Fibroblast of villous mesenchyme (primary cell): ENCODE results near the gene DYNLT1. TPM values are rescaled to one million over a fixed set of nuclear protein-coding genes. Genes with fewer than 3 reads are reported as not detected.

Experiments
- DNase-seq: peaks from one replicate; pipeline ENCODE4 v3.0.0-alpha.2; 2010; ENCODE audit warnings: low read depth
- H3K4me3 ChIP-seq: 2 replicates; pipeline ENCODE4 v1.5.1; 2011; ENCODE audit warnings: low read depth, mild to moderate bottlenecking, low read length
- CTCF ChIP-seq: IDR thresholded peaks from 2 replicates; pipeline ENCODE4 v1.5.1; 2012; ENCODE audit warnings: low read depth, mild to moderate bottlenecking, low read length; ENCODE audit not compliant: insufficient read depth
- total RNA-seq: library from RNA; depleted of rRNA; stranded (reverse); fragments of >200 nt; gene quantifications from 2 replicates; pipeline ENCODE4 v1.2.3, GENCODE V29; 2012

Gene DYNLT1
- total RNA-seq: 99.9 and 114 TPM in 2 replicates

- DNase-seq: peak; percentile 90
- H3K4me3 ChIP-seq: peak within 1 kb of the TSS; percentile 94
- TF ChIP-seq CTCF: no peak
Measured at GRCh38 chr6:158644231-158645063, at the start of gene DYNLT1. Gene DYNLT1, minus strand, starts transcription at chr6:158644743. Its CDS starts 35 bp downstream, at chr6:158644708.

GRCh38 chr6:158688860-158689259 lies 44.3 kb upstream of the DYNLT1 start:
- no peak for TF ChIP-seq CTCF
- DNase-seq: no peak
- no peak overlapping the region for H3K4me3 ChIP-seq

- no peak overlapping the region for H3K4me3 ChIP-seq
- no peak for TF ChIP-seq CTCF
- no peak for DNase-seq
Measured at GRCh38 chr6:158687506-158687905, 43.0 kb upstream of the DYNLT1 start.

- H3K4me3 ChIP-seq: no peak overlapping the region
- DNase-seq: no peak
- TF ChIP-seq CTCF: no peak
Measured at GRCh38 chr6:158686791-158687381, 42.3 kb upstream of the DYNLT1 start.

GRCh38 chr6:158686311-158686710 lies 41.8 kb upstream of the DYNLT1 start:
- no peak overlapping the region for H3K4me3 ChIP-seq
- no peak for TF ChIP-seq CTCF
- no peak for DNase-seq

GRCh38 chr6:158684745-158685324 lies 40.3 kb upstream of the DYNLT1 start:
- TF ChIP-seq CTCF: no peak
- no peak for DNase-seq
- no peak overlapping the region for H3K4me3 ChIP-seq
